HepG2 (cell line): ENCODE measurements around the gene TMEM240. TPM values are rescaled to one million over a fixed set of nuclear protein-coding genes. Genes with fewer than 3 reads are reported as not detected.

Experiments used
- CHD2 ChIP-seq: IDR thresholded peaks from 2 replicates; pipeline ENCODE4 v1.6.1; 2011; ENCODE audit warnings: low read depth, low read length, improper control_type of control experiment
- SNAI1 ChIP-seq: sonication (generic); formaldehyde crosslinking; IDR thresholded peaks from 2 replicates; pipeline ENCODE4 v1.5.0; 2020; ENCODE audit warnings: mild to moderate bottlenecking, missing genetic modification reagents, borderline replicate concordance
- ZFYVE20 ChIP-seq: sonication (generic); formaldehyde crosslinking; IDR thresholded peaks from 2 replicates; pipeline ENCODE4 v1.8.0; 2023; ENCODE audit warnings: low read depth, mild to moderate bottlenecking, moderate library complexity, missing genetic modification reagents, borderline replicate concordance
- ZNF234 ChIP-seq: sonication (generic); formaldehyde crosslinking; conservative IDR thresholded peaks from 2 replicates; pipeline ENCODE4 v1.5.1; 2020; ENCODE audit warnings: mild to moderate bottlenecking, missing genetic modification reagents
- ZNF572 ChIP-seq: sonication (generic); formaldehyde crosslinking; IDR thresholded peaks from 2 replicates; pipeline ENCODE4 v1.5.1; 2020; ENCODE audit warnings: mild to moderate bottlenecking, missing genetic modification reagents
- ZNF598 ChIP-seq: sonication (generic); formaldehyde crosslinking; IDR thresholded peaks from 2 replicates; pipeline ENCODE4 v1.5.1; 2020; ENCODE audit warnings: mild to moderate bottlenecking, missing genetic modification reagents, borderline replicate concordance
- ZNF616 ChIP-seq: sonication (generic); formaldehyde crosslinking; IDR thresholded peaks from 2 replicates; pipeline ENCODE4 v1.5.0; 2020; ENCODE audit warnings: low read depth, mild to moderate bottlenecking, missing genetic modification reagents
- ZNF879 ChIP-seq: sonication (generic); formaldehyde crosslinking; IDR thresholded peaks from 2 replicates; pipeline ENCODE4 v1.8.1; 2023; ENCODE audit warnings: missing genetic modification reagents
- polyA plus RNA-seq, 8 experiments: library from polyadenylated mRNA; depleted of rRNA in 3 of 8; stranded (reverse) in 7 of 8; unstranded in 1 of 8; fragments of >200 nt; fragmentation: Illumina TruSeq in 4 of 8; extraction: Trizol in 4 of 8; gene quantifications; 2 replicates each; pipeline versions ENCODE4 v1.2.1 to v1.2.3, GENCODE V29; 2011 to 2016; ENCODE audit warnings: low read depth in 4 of 8, missing spikeins in 1 of 8, mixed read lengths in 1 of 8; ENCODE audit not compliant: insufficient read depth in 1 of 8
- total RNA-seq, 5 experiments: library from RNA; depleted of rRNA; stranded (reverse); fragments of >200 nt; fragmentation: Illumina TruSeq; extraction: Trizol; gene quantifications; 2 replicates each; pipeline ENCODE4 v1.2.3, GENCODE V29; 2016; ENCODE audit warnings: low read depth in 1 of 5
- TF ChIP-seq, protein P1 (sequence below): sonication (generic); formaldehyde crosslinking; IDR thresholded peaks from 2 replicates; pipeline ENCODE4 v1.4.0; 2020; ENCODE audit warnings: missing genetic modification reagents, borderline replicate concordance
- TF ChIP-seq, protein P2 (sequence below): sonication (generic); formaldehyde crosslinking; IDR thresholded peaks from 2 replicates; pipeline ENCODE4 v1.4.0; 2020; ENCODE audit warnings: missing genetic modification reagents, borderline replicate concordance
- TF ChIP-seq, protein P3 (sequence below): IDR thresholded peaks from 2 replicates; pipeline ENCODE4 v1.6.1; 2012; ENCODE audit warnings: low read length, improper control_type of control experiment
- TF ChIP-seq, protein P4 (sequence below): IDR thresholded peaks from 2 replicates; pipeline ENCODE4 v1.6.1; 2016; ENCODE audit warnings: missing genetic modification reagents, missing compliant biosample characterization
- TF ChIP-seq, protein P5 (sequence below): sonication (generic); formaldehyde crosslinking; IDR thresholded peaks from 2 replicates; pipeline ENCODE4 v1.4.0; 2020; ENCODE audit warnings: mild to moderate bottlenecking, missing genetic modification reagents

Gene TMEM240
- total and polyA plus RNA-seq, 2 of the 13 experiments (the other 11 are each of a cell fraction or from before 2014, with no cell fraction given): 0.17 TPM; not detected in 1

DNA sequence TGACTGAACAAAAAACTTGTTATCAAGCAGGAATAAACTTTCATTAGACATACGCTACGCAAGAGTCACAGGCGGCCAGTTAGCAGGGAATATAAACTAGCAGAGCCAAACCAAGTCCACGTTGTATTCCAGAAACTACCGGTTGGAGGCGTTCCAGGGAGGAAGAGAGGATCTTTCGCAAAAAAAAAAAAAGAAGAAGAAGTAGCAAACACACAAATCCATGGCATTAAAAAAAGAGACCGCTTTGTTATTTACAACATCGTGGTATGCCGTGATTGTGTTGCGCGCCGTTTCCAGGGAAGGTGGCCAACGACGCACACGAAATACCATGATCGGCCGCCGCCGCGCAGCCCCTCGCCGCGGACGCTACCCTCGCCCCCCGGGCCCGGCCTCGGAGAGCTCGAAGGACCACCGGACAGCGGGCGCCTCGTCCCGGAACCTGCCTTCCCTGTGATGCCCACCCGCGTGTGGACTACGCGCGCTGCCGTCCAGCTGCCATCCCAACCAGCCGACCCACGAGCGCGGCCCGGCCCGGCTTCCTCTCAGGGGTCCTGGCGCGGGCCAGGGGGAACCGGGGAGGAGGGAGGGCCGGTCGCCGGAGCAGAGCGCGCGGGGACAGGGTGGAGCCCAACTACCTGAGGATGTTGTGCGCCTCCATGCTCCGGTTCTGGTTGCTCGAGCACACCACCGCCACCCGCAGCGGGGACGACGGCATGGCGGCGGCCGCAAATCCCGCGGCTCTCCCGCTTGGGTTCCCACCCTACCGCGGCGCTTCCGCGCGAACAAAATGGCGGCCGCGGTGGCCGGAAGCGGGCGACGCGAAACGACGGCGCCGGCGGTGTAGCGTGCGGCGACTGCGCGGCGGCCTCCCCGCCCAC, 33.7 kb upstream of the TMEM240 start (continued):
- TF ChIP-seq ZNF879 (CRISPR knock-in tag) (no peak), CHD2 (peak; percentile 64), ZNF572 (no peak), ZNF598 (CRISPR knock-in tag) (no peak), SNAI1 (CRISPR knock-in tag) (no peak), ZNF234 (no peak; the same call in 1 of the 2 replicates), ZNF616 (CRISPR knock-in tag) (no peak), ZFYVE20 (CRISPR knock-in tag) (no peak)
- TF ChIP-seq, protein P1, sequence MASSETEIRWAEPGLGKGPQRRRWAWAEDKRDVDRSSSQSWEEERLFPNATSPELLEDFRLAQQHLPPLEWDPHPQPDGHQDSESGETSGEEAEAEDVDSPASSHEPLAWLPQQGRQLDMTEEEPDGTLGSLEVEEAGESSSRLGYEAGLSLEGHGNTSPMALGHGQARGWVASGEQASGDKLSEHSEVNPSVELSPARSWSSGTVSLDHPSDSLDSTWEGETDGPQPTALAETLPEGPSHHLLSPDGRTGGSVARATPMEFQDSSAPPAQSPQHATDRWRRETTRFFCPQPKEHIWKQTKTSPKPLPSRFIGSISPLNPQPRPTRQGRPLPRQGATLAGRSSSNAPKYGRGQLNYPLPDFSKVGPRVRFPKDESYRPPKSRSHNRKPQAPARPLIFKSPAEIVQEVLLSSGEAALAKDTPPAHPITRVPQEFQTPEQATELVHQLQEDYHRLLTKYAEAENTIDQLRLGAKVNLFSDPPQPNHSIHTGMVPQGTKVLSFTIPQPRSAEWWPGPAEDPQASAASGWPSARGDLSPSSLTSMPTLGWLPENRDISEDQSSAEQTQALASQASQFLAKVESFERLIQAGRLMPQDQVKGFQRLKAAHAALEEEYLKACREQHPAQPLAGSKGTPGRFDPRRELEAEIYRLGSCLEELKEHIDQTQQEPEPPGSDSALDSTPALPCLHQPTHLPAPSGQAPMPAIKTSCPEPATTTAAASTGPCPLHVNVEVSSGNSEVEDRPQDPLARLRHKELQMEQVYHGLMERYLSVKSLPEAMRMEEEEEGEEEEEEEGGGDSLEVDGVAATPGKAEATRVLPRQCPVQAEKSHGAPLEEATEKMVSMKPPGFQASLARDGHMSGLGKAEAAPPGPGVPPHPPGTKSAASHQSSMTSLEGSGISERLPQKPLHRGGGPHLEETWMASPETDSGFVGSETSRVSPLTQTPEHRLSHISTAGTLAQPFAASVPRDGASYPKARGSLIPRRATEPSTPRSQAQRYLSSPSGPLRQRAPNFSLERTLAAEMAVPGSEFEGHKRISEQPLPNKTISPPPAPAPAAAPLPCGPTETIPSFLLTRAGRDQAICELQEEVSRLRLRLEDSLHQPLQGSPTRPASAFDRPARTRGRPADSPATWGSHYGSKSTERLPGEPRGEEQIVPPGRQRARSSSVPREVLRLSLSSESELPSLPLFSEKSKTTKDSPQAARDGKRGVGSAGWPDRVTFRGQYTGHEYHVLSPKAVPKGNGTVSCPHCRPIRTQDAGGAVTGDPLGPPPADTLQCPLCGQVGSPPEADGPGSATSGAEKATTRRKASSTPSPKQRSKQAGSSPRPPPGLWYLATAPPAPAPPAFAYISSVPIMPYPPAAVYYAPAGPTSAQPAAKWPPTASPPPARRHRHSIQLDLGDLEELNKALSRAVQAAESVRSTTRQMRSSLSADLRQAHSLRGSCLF (CRISPR knock-in tag): no peak
- TF ChIP-seq, protein P2, sequence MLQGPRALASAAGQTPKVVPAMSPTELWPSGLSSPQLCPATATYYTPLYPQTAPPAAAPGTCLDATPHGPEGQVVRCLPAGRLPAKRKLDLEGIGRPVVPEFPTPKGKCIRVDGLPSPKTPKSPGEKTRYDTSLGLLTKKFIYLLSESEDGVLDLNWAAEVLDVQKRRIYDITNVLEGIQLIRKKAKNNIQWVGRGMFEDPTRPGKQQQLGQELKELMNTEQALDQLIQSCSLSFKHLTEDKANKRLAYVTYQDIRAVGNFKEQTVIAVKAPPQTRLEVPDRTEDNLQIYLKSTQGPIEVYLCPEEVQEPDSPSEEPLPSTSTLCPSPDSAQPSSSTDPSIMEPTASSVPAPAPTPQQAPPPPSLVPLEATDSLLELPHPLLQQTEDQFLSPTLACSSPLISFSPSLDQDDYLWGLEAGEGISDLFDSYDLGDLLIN: no peak
- TF ChIP-seq, protein P3, sequence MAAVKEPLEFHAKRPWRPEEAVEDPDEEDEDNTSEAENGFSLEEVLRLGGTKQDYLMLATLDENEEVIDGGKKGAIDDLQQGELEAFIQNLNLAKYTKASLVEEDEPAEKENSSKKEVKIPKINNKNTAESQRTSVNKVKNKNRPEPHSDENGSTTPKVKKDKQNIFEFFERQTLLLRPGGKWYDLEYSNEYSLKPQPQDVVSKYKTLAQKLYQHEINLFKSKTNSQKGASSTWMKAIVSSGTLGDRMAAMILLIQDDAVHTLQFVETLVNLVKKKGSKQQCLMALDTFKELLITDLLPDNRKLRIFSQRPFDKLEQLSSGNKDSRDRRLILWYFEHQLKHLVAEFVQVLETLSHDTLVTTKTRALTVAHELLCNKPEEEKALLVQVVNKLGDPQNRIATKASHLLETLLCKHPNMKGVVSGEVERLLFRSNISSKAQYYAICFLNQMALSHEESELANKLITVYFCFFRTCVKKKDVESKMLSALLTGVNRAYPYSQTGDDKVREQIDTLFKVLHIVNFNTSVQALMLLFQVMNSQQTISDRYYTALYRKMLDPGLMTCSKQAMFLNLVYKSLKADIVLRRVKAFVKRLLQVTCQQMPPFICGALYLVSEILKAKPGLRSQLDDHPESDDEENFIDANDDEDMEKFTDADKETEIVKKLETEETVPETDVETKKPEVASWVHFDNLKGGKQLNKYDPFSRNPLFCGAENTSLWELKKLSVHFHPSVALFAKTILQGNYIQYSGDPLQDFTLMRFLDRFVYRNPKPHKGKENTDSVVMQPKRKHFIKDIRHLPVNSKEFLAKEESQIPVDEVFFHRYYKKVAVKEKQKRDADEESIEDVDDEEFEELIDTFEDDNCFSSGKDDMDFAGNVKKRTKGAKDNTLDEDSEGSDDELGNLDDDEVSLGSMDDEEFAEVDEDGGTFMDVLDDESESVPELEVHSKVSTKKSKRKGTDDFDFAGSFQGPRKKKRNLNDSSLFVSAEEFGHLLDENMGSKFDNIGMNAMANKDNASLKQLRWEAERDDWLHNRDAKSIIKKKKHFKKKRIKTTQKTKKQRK: no peak
- TF ChIP-seq, protein P4, sequence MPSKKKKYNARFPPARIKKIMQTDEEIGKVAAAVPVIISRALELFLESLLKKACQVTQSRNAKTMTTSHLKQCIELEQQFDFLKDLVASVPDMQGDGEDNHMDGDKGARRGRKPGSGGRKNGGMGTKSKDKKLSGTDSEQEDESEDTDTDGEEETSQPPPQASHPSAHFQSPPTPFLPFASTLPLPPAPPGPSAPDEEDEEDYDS (CRISPR knock-in tag): no peak
- TF ChIP-seq, protein P5, sequence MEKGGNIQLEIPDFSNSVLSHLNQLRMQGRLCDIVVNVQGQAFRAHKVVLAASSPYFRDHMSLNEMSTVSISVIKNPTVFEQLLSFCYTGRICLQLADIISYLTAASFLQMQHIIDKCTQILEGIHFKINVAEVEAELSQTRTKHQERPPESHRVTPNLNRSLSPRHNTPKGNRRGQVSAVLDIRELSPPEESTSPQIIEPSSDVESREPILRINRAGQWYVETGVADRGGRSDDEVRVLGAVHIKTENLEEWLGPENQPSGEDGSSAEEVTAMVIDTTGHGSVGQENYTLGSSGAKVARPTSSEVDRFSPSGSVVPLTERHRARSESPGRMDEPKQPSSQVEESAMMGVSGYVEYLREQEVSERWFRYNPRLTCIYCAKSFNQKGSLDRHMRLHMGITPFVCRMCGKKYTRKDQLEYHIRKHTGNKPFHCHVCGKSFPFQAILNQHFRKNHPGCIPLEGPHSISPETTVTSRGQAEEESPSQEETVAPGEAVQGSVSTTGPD (CRISPR knock-in tag): no peak
